Vagina (tissue), 2 donors: ENCODE data around the gene NETO1. TPM values are rescaled to one million over a fixed set of nuclear protein-coding genes. Genes with fewer than 3 reads are reported as not detected.

ENCODE experiments used
- DNase-seq, 2 donors: peaks; one replicate each; pipeline ENCODE4 v3.0.0-alpha.2; 2017; ENCODE audit errors: extremely low spot score in 2 of 2
- H3K27ac ChIP-seq: fragments of 200-600 bp; sonication (generic); one replicate; pipeline ENCODE4 v1.5.1; 2019
- H3K27me3 ChIP-seq: fragments of 200-600 bp; sonication (generic); one replicate; pipeline ENCODE4 v1.5.1; 2019
- H3K36me3 ChIP-seq, 2 donors: fragments of 200-600 bp; sonication (generic); one replicate each; pipeline ENCODE4 v1.5.1; 2017 to 2019
- H3K4me1 ChIP-seq: fragments of 200-600 bp; sonication (generic); one replicate; pipeline ENCODE4 v1.5.1; 2019
- H3K4me3 ChIP-seq, 2 donors: fragments of 200-600 bp; sonication (generic); 1 replicate in 1 of 2; 2 replicates in 1 of 2; pipeline ENCODE4 v1.5.1; 2016 to 2019
- H3K9me3 ChIP-seq: fragments of 200-600 bp; sonication (generic); one replicate; pipeline ENCODE4 v1.5.1; 2019
- POLR2A ChIP-seq, 2 donors: fragments of 450-650 bp; IDR thresholded peaks; one replicate each; pipeline ENCODE4 v1.6.1; 2017; ENCODE audit warnings: antibody characterized with exemption in 2 of 2, mild to moderate bottlenecking in 2 of 2, moderate library complexity in 2 of 2
- POLR2AphosphoS5 ChIP-seq, 2 donors: sonication (generic); formaldehyde crosslinking; IDR thresholded peaks; one replicate each; pipeline ENCODE4 v1.9.0; 2017; ENCODE audit warnings: antibody characterized with exemption in 2 of 2, mild to moderate bottlenecking in 2 of 2, low read depth in 1 of 2; ENCODE audit not compliant: insufficient read depth in 1 of 2
- intact Hi-C: fragments of 100-400 bp; cut with DNase I; formaldehyde crosslinking; loops from one replicate; pipeline ENCODE4 v1.15.1; 2023
- total RNA-seq: library from RNA; depleted of rRNA; stranded (reverse); fragments of >200 nt; gene quantifications from one replicate; pipeline ENCODE4 v1.2.3, GENCODE V29; 2016
- TF ChIP-seq, protein P1 (sequence below), 3 experiments: fragments of 450-650 bp in 2 of 3; fragments of 200-600 bp in 1 of 3; sonication (generic) in 1 of 3; IDR thresholded peaks; one replicate each; pipeline ENCODE4 v1.5.1; 2017 to 2019; ENCODE audit warnings: antibody characterized with exemption in 3 of 3, mild to moderate bottlenecking in 2 of 3, moderate library complexity in 2 of 3

NETO1 gene
- total RNA-seq, 1 donor from 2014 or later, result not detected

DNA sequence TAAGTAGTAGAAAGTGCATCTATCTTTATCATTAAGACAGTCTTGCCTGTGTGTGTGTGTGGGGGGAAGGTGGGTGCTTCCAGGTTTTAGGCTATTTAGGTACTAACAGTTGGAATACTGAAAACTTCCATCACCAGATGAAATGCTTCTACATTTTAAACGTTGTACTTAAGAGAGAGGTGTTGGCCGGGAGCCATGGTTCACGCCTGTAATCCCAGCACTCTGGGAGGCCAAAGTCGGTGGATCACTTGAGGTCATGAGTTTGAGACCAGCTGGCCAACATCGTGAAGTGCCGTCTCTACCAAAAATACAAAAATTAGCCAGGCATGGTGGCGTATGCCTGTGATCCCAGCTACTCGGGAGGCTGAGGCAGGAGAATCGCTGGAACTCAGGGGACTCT is 4.0 kb downstream of the NETO1 start:
- Histone ChIP-seq H3K4me1 (peaks cover 16% of the 10 kb centered on the region), H3K27ac (no peak overlapping the region), H3K36me3 (no peaks in the 10 kb centered on the region), H3K27me3 (no peaks in the 10 kb centered on the region), H3K9me3 (no peaks in the 10 kb centered on the region), H3K4me3 (no peak overlapping the region)
- DNase-seq, result no peak
- intact Hi-C loops, result no loop called here
- TF ChIP-seq POLR2A (IDR thresholded peaks at IDR 0.05) (no peak), POLR2AphosphoS5 (IDR thresholded peaks at IDR 0.05; ENCODE audit: insufficient read depth in 1 of 2, low read depth in 1 of 2) (no peak)
- TF ChIP-seq, protein P1, sequence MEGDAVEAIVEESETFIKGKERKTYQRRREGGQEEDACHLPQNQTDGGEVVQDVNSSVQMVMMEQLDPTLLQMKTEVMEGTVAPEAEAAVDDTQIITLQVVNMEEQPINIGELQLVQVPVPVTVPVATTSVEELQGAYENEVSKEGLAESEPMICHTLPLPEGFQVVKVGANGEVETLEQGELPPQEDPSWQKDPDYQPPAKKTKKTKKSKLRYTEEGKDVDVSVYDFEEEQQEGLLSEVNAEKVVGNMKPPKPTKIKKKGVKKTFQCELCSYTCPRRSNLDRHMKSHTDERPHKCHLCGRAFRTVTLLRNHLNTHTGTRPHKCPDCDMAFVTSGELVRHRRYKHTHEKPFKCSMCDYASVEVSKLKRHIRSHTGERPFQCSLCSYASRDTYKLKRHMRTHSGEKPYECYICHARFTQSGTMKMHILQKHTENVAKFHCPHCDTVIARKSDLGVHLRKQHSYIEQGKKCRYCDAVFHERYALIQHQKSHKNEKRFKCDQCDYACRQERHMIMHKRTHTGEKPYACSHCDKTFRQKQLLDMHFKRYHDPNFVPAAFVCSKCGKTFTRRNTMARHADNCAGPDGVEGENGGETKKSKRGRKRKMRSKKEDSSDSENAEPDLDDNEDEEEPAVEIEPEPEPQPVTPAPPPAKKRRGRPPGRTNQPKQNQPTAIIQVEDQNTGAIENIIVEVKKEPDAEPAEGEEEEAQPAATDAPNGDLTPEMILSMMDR (IDR thresholded peaks at IDR 0.05), result no peak

DNA sequence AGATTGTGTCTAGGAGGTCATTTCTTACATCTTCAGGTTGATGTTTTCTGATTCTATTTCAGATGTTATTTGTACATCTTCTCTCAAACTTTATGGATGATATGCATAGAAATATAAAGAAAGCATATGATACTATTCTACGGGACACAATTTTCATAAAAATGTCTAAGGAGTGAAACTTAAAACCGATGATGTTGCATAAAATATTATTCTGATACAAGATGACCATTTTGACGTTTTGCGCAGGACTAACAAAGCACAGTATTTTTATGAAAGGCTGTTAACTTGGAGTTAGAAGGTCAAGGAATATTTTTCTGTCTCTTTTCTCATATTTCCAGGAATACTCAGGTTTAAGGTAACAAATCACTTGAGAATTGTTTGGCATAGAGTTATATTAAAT is 8.7 kb downstream of the NETO1 start:
- Histone ChIP-seq H3K27me3 (no peaks in the 10 kb centered on the region), H3K9me3 (no peaks in the 10 kb centered on the region), H3K4me1 (no peaks in the 10 kb centered on the region), H3K4me3 (no peak overlapping the region), H3K36me3 (no peaks in the 10 kb centered on the region), H3K27ac (no peak overlapping the region)
- TF ChIP-seq POLR2AphosphoS5 (IDR thresholded peaks at IDR 0.05; ENCODE audit: insufficient read depth in 1 of 2, low read depth in 1 of 2), result no peak
- TF ChIP-seq POLR2A (IDR thresholded peaks at IDR 0.05), result no peak
- TF ChIP-seq, protein P1 (IDR thresholded peaks at IDR 0.05), result no peak
- intact Hi-C loops, result no loop called here
- no peak for DNase-seq

DNA sequence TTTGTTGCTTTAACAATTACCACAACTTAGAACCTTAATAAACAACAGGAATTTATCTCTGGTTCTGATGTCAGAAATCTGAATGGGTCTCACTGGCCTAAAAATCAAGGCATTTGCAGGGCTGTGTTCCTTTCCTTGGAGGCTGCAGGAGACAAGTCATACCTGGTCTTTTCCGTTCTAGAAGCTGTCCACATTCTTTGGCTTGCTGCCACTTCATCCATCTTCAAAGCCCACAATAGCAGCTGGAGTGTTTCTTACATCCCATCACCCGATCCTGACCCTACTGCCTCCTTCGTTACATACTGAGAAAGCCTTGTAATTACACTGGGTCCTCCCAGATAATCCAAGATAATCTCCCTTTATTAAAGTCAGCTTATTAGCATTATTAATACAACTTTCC is 18.1 kb downstream of the NETO1 start:
- Histone ChIP-seq H3K27me3 (no peaks in the 10 kb centered on the region), H3K4me3 (no peak overlapping the region), H3K36me3 (no peaks in the 10 kb centered on the region), H3K9me3 (no peaks in the 10 kb centered on the region), H3K27ac (no peak overlapping the region), H3K4me1 (no peaks in the 10 kb centered on the region)
- TF ChIP-seq POLR2A (IDR thresholded peaks at IDR 0.05) (no peak), POLR2AphosphoS5 (IDR thresholded peaks at IDR 0.05; ENCODE audit: insufficient read depth in 1 of 2, low read depth in 1 of 2) (no peak)
- TF ChIP-seq, protein P1 (IDR thresholded peaks at IDR 0.05), result no peak
- intact Hi-C loops, result no loop called here
- DNase-seq, result no peak

DNA sequence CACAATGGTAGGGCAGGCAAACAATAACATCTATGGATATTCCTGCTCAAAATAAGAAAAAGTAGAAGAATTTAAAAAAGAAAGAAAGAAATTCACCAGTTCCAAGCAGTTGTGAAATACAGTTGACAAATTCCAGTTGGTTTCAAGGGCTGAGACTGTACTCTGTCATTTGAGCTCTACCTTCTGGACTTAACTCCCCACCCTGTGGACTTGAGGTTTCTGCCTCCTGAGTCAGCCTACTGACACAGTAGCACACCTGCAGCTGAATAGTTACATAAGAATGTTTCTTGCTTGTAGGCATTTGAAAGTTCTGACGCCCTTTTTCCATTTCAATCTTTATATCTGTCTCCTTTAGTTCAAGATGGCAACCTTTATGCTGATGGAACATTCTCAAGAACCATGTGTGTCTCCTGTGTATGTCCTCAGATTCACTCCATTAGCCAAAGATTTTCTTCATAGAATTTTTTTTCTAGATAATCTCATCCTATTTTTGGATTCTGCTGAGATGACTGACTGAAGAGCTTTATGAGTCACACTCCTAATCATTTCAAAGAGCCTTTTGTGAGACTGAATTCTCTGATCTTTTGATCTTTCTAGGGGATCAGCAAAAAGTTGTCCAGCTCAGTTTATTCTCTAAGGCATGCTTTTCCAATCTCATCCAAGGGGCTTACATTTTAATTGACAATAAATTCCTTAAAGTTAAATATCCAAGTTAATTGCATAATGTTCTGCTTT is 19.1 kb downstream of the NETO1 start:
- Histone ChIP-seq H3K4me1 (no peaks in the 10 kb centered on the region), H3K36me3 (no peaks in the 10 kb centered on the region), H3K9me3 (no peaks in the 10 kb centered on the region), H3K4me3 (no peak overlapping the region), H3K27me3 (no peaks in the 10 kb centered on the region), H3K27ac (no peak overlapping the region)
- TF ChIP-seq, protein P1 (IDR thresholded peaks at IDR 0.05), result no peak
- TF ChIP-seq POLR2A (IDR thresholded peaks at IDR 0.05) (no peak), POLR2AphosphoS5 (IDR thresholded peaks at IDR 0.05; ENCODE audit: insufficient read depth in 1 of 2, low read depth in 1 of 2) (no peak)
- intact Hi-C loops, result no loop called here
- no peak for DNase-seq

DNA sequence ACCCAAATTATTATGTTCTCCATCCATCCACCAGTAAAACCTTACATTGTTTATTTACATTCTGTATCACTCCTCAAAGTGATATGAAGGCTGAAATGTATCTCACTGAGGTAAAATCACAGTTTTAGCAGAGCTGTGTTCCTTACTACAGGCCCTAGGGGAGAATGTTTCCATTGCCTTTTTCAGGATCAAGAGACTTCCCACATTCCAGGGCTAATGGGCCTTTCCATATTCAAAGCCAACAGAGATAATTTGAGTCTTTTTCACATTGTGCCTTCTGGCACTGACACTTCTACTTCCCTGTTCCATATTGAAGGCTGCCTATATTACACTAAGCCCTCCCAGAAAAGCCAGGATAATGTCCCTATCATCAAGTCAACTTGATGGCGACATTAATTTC is 20.0 kb downstream of the NETO1 start:
- H3K4me1 ChIP-seq, result no peaks in the 10 kb centered on the region
- no peaks in the 10 kb centered on the region for H3K36me3 ChIP-seq
- no peaks in the 10 kb centered on the region for H3K9me3 ChIP-seq
- H3K4me3 ChIP-seq, result no peak overlapping the region
- intact Hi-C loops, result no loop called here
- no peak overlapping the region for H3K27ac ChIP-seq
- DNase-seq, result no peak
- no peaks in the 10 kb centered on the region for H3K27me3 ChIP-seq
- TF ChIP-seq POLR2A (IDR thresholded peaks at IDR 0.05) (no peak), POLR2AphosphoS5 (IDR thresholded peaks at IDR 0.05; ENCODE audit: insufficient read depth in 1 of 2, low read depth in 1 of 2) (no peak)
- TF ChIP-seq, protein P1 (IDR thresholded peaks at IDR 0.05), result no peak
